Activated CD4-positive, CD25-positive, alpha-beta regulatory T cell (primary cell): ENCODE measurements around the gene BCL2L13.

ENCODE experiments used
- DNase-seq, 4 experiments: peaks; one replicate each; lab custom pipeline; 2025; lab: John Stamatoyannopoulos, UW

The BCL2L13 gene

DNA sequence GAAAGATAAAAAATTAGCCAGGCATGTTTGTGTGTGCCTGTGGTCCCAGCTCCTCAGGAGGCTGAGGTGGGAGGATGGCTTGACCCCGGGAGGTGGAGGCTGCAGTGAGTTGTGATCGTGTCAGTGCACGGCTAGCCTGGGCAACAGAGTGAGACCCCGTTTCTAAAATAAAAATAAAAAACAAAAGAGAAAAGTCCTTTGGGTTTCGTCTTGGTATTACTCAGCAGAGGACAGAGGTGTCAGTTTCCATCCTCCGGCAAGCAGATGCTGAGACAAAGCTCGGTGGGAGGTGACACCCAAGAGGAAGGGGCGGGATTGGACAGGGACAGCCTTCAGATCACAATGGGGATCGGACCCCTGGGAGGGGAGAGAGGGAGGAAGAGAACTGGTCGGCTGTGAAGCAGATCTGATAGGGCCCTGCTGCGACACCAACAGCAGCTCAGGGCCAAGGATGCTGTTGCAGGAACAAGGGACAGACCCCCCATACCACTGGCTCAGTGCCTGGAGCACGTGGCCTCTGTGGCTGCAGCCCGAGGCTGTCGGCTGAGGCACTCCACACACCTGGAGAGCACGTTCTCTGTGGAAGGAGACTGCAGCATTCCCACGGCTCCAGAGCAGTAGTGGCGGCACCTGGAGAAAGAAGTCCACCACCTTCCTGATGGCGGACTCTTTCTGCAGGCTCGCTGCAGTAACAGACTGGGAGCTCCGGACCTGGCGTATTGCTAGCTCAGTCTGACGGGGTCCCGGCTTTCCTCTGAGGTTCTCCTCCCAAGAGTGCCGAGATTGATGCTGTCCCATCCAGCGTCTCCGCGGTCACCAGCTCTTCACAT, 140.9 kb downstream of the BCL2L13 start:
- no peak for DNase-seq

DNA sequence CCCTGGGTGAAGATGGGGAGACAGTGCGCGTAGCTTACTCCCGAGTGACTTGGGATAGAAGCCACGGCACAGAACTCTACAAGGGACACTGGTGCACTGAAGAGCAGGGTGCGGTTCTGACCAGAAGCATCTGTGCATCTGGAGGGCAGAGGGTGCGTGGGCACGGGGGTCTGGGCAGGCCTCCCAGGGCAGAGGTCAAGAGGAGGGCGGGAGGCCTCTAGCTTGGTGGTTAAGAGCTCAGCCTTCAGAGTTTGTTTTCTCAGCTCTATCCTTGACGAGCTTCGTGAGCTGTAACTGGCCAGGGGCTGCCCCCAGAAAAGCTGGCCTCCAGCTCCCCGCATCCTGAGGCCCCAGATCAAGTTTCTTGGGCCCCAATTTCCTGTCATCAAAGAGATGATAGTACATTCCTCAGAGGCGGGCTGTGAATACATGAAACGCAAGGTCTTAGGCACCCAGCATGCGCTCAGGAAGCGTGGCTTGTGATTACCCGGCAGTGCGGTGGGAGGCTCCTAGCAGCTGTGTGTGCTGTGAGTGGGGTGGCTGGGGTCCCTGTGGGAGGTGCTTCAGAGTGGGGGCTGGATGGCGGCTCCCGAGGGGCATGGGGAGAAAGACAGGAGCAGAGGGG, 141.7 kb downstream of the BCL2L13 start:
- DNase-seq: no peak
